Neuronal stem cell (in vitro differentiated cells): Measurements from ENCODE around the gene SV2A.

Source experiments
- DNase-seq: peaks from one replicate; pipeline ENCODE4 v3.0.0-alpha.2; 2013; ENCODE audit warnings: low spot score
- H2AFZ ChIP-seq: one replicate; pipeline ENCODE4 v1.6.1; 2013; ENCODE audit warnings: mild to moderate bottlenecking, low read length, inconsistent platforms
- H2AK5ac ChIP-seq: 2 replicates; pipeline ENCODE4 v1.6.1; 2013; ENCODE audit warnings: low read depth, mild to moderate bottlenecking, inconsistent platforms, low read length, moderate library complexity, mixed read lengths
- H2BK120ac ChIP-seq: 2 replicates; pipeline ENCODE4 v1.6.1; 2013; ENCODE audit warnings: low read depth, mild to moderate bottlenecking, inconsistent platforms, low read length, moderate library complexity, mixed read lengths
- H2BK12ac ChIP-seq: one replicate; pipeline ENCODE4 v1.6.1; 2013; ENCODE audit warnings: low read length, inconsistent platforms
- H2BK15ac ChIP-seq: 2 replicates; pipeline ENCODE4 v1.6.1; 2013; ENCODE audit warnings: mild to moderate bottlenecking, low read length, inconsistent platforms, mixed read lengths
- H2BK5ac ChIP-seq: one replicate; pipeline ENCODE4 v1.6.1; 2013; ENCODE audit warnings: inconsistent platforms, mild to moderate bottlenecking, low read length, moderate library complexity
- H3K14ac ChIP-seq: one replicate; pipeline ENCODE4 v1.6.1; 2013; ENCODE audit warnings: low read length, inconsistent platforms
- H3K18ac ChIP-seq: 2 replicates; pipeline ENCODE4 v1.6.1; 2013; ENCODE audit warnings: low read length, inconsistent platforms
- H3K23ac ChIP-seq: 2 replicates; pipeline ENCODE4 v1.6.1; 2013; ENCODE audit warnings: low read depth, mild to moderate bottlenecking, mixed read lengths, low read length, inconsistent platforms; ENCODE audit not compliant: poor library complexity
- H3K27ac ChIP-seq: replicated peaks from 3 replicates; pipeline ENCODE4 v1.5.1; 2013; ENCODE audit warnings: low read length, inconsistent platforms
- H3K27me3 ChIP-seq, 3 experiments: 2 replicates each; pipeline ENCODE4 v1.6.1; 2013; ENCODE audit warnings: low read length in 3 of 3, mild to moderate bottlenecking in 2 of 3, inconsistent platforms in 1 of 3, low read depth in 1 of 3, mixed read lengths in 1 of 3, moderate library complexity in 1 of 3; ENCODE audit not compliant: control insufficient read depth in 3 of 3, insufficient read depth in 3 of 3
- H3K36me3 ChIP-seq, 2 donors: replicated peaks in 1 of 2; 2 replicates each; pipeline ENCODE4 v1.6.1; 2013; ENCODE audit warnings: low read length in 2 of 2; ENCODE audit not compliant: control insufficient read depth in 2 of 2, insufficient read depth in 2 of 2
- H3K4ac ChIP-seq: 2 replicates; pipeline ENCODE4 v1.6.1; 2013; ENCODE audit warnings: inconsistent platforms, mild to moderate bottlenecking, low read length, moderate library complexity
- H3K4me1 ChIP-seq, 2 donors: 1 replicate in 1 of 2; 2 replicates in 1 of 2; pipeline ENCODE4 v1.6.1; 2013; ENCODE audit warnings: low read length in 2 of 2, low read depth in 1 of 2; ENCODE audit not compliant: control insufficient read depth in 2 of 2, insufficient read depth in 1 of 2
- H3K4me2 ChIP-seq: one replicate; pipeline ENCODE4 v1.6.1; 2013; ENCODE audit warnings: mild to moderate bottlenecking, low read length, inconsistent platforms; ENCODE audit not compliant: insufficient read depth, poor library complexity, severe bottlenecking
- H3K4me3 ChIP-seq, 2 donors: 2 replicates each; pipeline ENCODE4 v1.5.1; 2013; ENCODE audit warnings: low read length in 2 of 2, mild to moderate bottlenecking in 2 of 2, inconsistent platforms in 1 of 2, moderate library complexity in 1 of 2
- H3K79me1 ChIP-seq: one replicate; pipeline ENCODE4 v1.6.1; 2013; ENCODE audit warnings: low read depth, mild to moderate bottlenecking, inconsistent platforms, low read length, moderate library complexity
- H3K9ac ChIP-seq: one replicate; pipeline ENCODE4 v1.6.1; 2013; ENCODE audit warnings: mild to moderate bottlenecking, low read depth, low read length, inconsistent platforms; ENCODE audit not compliant: poor library complexity
- H3K9me3 ChIP-seq, 2 donors: replicated peaks in 1 of 2; 2 replicates each; pipeline versions ENCODE3 to v1.6.1; 2013; ENCODE audit warnings: low read length in 2 of 2, mild to moderate bottlenecking in 2 of 2, inconsistent platforms in 1 of 2, low read depth in 1 of 2, mixed read lengths in 1 of 2, moderate library complexity in 1 of 2; ENCODE audit not compliant: control insufficient read depth in 2 of 2, insufficient read depth in 1 of 2
- H4K8ac ChIP-seq: one replicate; pipeline ENCODE4 v1.6.1; 2013; ENCODE audit warnings: low read depth, mild to moderate bottlenecking, inconsistent platforms, low read length, moderate library complexity
- H4K91ac ChIP-seq: one replicate; pipeline ENCODE4 v1.6.1; 2013; ENCODE audit warnings: low read length, low read depth, mild to moderate bottlenecking, inconsistent platforms; ENCODE audit not compliant: poor library complexity
- WGBS, 2 donors: extraction: QIAGEN DNeasy Blood & Tissue Kit; methylation state at CpG; one replicate each; pipeline ENCODE4 v1.1.7; 2013; ENCODE audit warnings: missing lambda C conversion rate in 2 of 2, mixed read lengths in 1 of 2; ENCODE audit not compliant: insufficient read length in 2 of 2, insufficient replicate concordance in 1 of 2; ENCODE audit errors: extremely low coverage in 2 of 2; 5-methylcytosine and 5-hydroxymethylcytosine counted together

Gene SV2A

GRCh38 chr1:149914545-149914944, 3.1 kb downstream of the SV2A start:
- WGBS, 2 donors, result no CpG with 5 or more reads among the region's 1 CpG

GRCh38 chr1:149906570-149907075, 11.0 kb downstream of the SV2A start:
- Histone ChIP-seq H2BK12ac (no peak overlapping the region), H3K14ac (no peak overlapping the region), H4K8ac (no peak overlapping the region), H3K4me2 (no peak overlapping the region), H2BK15ac (no peak overlapping the region), H2AK5ac (no peak overlapping the region), H3K36me3 (peaks cover 31 to 71% of the 10 kb centered on the region in 2 donors), H3K4me1 (no peaks in the 10 kb centered on the region), H2BK5ac (no peak overlapping the region), H3K79me1 (peaks cover 3% of the 10 kb centered on the region), H3K18ac (no peak overlapping the region), H3K9ac (no peak overlapping the region), H3K23ac (no peak overlapping the region), H3K27ac (no peak overlapping the region), H3K4me3 (no peak overlapping the region), H4K91ac (no peak overlapping the region), H2AFZ (no peak overlapping the region), H2BK120ac (no peak overlapping the region), H3K27me3 (no peaks in the 10 kb centered on the region), H3K9me3 (no peaks in the 10 kb centered on the region), H3K4ac (no peak overlapping the region)
- DNase-seq, result no peak
- WGBS, 2 donors, result no CpG with 5 or more reads among the region's 10 CpGs

More at GRCh38 chr1:149914545-149914944, 3.1 kb downstream of the SV2A start:
- Histone ChIP-seq H3K14ac (no peak overlapping the region), H4K91ac (no peak overlapping the region), H2BK120ac (no peak overlapping the region), H3K9ac (no peak overlapping the region), H3K4me2 (no peak overlapping the region), H2BK15ac (no peak overlapping the region), H3K4me1 (peaks cover 18 to 20% of the 10 kb centered on the region in 2 donors), H3K18ac (no peak overlapping the region), H3K79me1 (peaks cover 5% of the 10 kb centered on the region), H3K23ac (no peak overlapping the region), H2BK12ac (no peak overlapping the region), H2AFZ (no peak overlapping the region), H2BK5ac (no peak overlapping the region), H3K27ac (no peak overlapping the region), H3K4me3 (no peak overlapping the region), H4K8ac (no peak overlapping the region), H3K36me3 (peaks cover 11 to 47% of the 10 kb centered on the region in 2 donors), H3K9me3 (no peaks in the 10 kb centered on the region), H2AK5ac (no peak overlapping the region), H3K27me3 (no peaks in the 10 kb centered on the region), H3K4ac (no peak overlapping the region)
- DNase-seq, result no peak

- H3K4me3 ChIP-seq, result no peak overlapping the region
- no peak overlapping the region for H4K8ac ChIP-seq
- H3K36me3 ChIP-seq, result peaks cover 25 to 45% of the 10 kb centered on the region in 2 donors
- no peaks in the 10 kb centered on the region for H3K27me3 ChIP-seq
- H3K9me3 ChIP-seq, result no peaks in the 10 kb centered on the region
- H4K91ac ChIP-seq, result no peak overlapping the region
- no peak for DNase-seq
- peaks cover 0 to 3% of the 10 kb centered on the region in 2 donors for H3K4me1 ChIP-seq
- no peak overlapping the region for H3K27ac ChIP-seq
- H3K18ac ChIP-seq, result no peak overlapping the region
- no peak overlapping the region for H3K23ac ChIP-seq
- H2BK5ac ChIP-seq, result no peak overlapping the region
- no peak overlapping the region for H2AFZ ChIP-seq
- H3K14ac ChIP-seq, result no peak overlapping the region
- H2BK12ac ChIP-seq, result no peak overlapping the region
- no CpG with 5 or more reads among the region's 5 CpGs for WGBS, 2 donors
- no peak overlapping the region for H2BK120ac ChIP-seq
- H3K9ac ChIP-seq, result no peak overlapping the region
- H2BK15ac ChIP-seq, result no peak overlapping the region
- H2AK5ac ChIP-seq, result no peak overlapping the region
- no peak overlapping the region for H3K4ac ChIP-seq
- H3K4me2 ChIP-seq, result no peak overlapping the region
- H3K79me1 ChIP-seq, result peaks cover 2% of the 10 kb centered on the region
Measured at GRCh38 chr1:149903836-149904491, 13.7 kb downstream of the SV2A start.

- H4K8ac ChIP-seq, result peak within 1 kb of the TSS; percentile 67
Measured at GRCh38 chr1:149899460-149900284, 18.0 kb downstream of the SV2A start, which contains the start of gene BOLA1. BOLA1 (plus strand) TSS chr1:149899568; CDS start chr1:149900060, 492 bp downstream.

More at GRCh38 chr1:149899460-149900284, 18.0 kb downstream of the SV2A start, which contains the start of gene BOLA1:
- peak within 1 kb of the TSS; percentile 82 for H2AK5ac ChIP-seq
- no CpG with 5 or more reads among the region's 65 CpGs for WGBS, 2 donors
- H3K79me1 ChIP-seq, result peaks cover 2% of the 10 kb centered on the region
- peak within 1 kb of the TSS; percentile 69 for H2BK15ac ChIP-seq
- peaks cover 5 to 10% of the 10 kb centered on the region in 2 donors for H3K36me3 ChIP-seq
- H3K18ac ChIP-seq, result peak within 1 kb of the TSS; percentile 86
- no peaks in the 10 kb centered on the region for H3K9me3 ChIP-seq
- peak within 1 kb of the TSS; percentile 61 to 83 for H3K4me3 ChIP-seq
- peaks cover 0 to 3% of the 10 kb centered on the region in 2 donors for H3K4me1 ChIP-seq
- DNase-seq, result peak; percentile 86
- H3K14ac ChIP-seq, result peak within 1 kb of the TSS; percentile 59
- H3K23ac ChIP-seq, result peak within 1 kb of the TSS; percentile 25
- H3K27me3 ChIP-seq, result no peaks in the 10 kb centered on the region
- H2BK120ac ChIP-seq, result no peak within 1 kb of the TSS
- peak within 1 kb of the TSS; percentile 92 for H2AFZ ChIP-seq
- peak within 1 kb of the TSS; percentile 87 for H3K9ac ChIP-seq
- H2BK5ac ChIP-seq, result no peak within 1 kb of the TSS
- peak within 1 kb of the TSS; percentile 79 for H4K91ac ChIP-seq
- H3K4ac ChIP-seq, result peak within 1 kb of the TSS; percentile 54
- H3K27ac ChIP-seq, result peak within 1 kb of the TSS; percentile 53
- H2BK12ac ChIP-seq, result no peak within 1 kb of the TSS
- H3K4me2 ChIP-seq, result peak within 1 kb of the TSS; percentile 63
